Ureter (tissue), 1 donor: Measurements from ENCODE around the gene TMPRSS4. TPM values are rescaled to one million over a fixed set of nuclear protein-coding genes. Genes with fewer than 3 reads are reported as not detected.

ENCODE experiments used
- DNase-seq: peaks from one replicate; pipeline ENCODE4 v3.0.0-alpha.2; 2020; ENCODE audit warnings: low spot score
- total RNA-seq: library from RNA; stranded (reverse); gene quantifications from one replicate; pipeline ENCODE4 v1.2.4, GENCODE V29; 2023
- donor health status: DM: yes; HTN: yes; CAD: no.

The TMPRSS4 gene
- total RNA-seq, 1 donor from 2014 or later: 224 TPM

DNA sequence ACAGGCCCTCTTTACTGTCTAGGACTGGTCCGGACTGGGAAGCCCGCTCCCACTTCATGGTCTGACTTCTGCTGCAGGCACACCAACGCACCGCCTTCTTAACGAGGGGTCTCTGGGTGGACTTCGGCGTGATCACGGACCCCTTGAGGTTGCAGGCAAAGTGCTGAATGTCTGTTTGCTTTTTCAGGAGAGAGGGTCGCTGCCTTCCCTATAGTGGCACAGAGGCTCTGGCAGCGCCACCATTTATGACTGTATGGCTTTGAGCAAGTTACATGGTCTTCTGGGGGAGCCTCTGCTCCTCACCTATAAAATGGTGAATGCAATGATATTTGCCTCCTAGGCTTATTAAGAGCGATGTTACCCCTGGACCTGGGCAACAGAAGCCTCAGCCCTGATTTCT lies 77.1 kb downstream of the TMPRSS4 start:
- DNase-seq: no peak

DNA sequence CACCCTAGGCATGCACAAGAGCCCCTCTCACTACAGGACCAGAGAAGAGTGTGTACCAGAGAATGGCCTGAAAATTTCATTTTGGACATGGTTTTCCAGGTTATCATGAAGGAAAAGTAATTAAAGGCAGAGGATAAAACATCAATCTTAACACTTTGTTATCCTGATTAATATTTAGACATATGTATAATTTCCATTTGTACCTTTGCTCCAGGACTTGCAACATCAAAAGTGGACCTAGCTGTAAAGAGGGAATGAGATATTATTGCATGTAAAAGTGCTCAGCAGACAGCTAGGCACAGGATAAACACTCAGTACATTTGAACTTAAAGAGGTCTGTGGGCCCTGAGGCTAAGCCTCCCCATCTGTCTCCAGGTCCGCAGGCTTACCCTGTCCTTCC lies 77.8 kb downstream of the TMPRSS4 start:
- DNase-seq: no peak

DNA sequence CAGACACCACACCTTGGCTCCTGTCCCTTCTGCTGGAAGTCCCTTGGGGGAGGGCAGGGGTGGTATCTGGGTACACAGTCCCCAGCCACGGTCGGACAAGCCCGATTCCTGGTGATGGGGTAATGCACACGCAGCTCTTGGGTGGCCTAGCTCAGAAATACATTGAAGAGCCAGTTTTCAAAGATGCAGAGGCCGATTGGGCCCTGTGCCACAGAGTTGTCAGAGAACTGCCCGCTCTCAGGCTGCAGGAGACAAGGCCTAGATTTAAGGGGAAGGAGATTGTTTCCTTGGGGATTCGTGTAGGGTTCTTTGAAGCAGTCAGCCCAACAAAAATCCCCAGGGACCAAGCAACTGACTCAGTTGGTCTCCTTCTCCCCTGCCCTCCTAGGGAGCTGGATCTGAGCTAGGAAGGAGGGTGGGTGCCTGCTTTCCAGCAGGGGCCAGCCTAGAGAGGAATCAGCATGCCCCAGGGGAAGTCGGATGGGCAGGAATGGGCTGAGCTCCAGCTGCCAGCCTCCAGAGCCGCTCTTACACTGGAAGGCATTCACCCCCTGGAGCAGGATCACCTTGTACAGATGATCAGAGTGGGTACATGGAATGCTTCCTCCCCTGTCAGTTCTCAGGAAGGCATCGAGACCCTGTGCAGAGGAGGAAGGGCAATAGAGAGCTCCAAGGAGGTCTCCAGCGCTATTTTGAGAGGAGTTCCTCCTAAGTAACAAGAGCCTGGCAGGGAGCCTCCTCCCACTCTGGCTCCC lies 79.1 kb downstream of the TMPRSS4 start:
- DNase-seq: no peak

DNA sequence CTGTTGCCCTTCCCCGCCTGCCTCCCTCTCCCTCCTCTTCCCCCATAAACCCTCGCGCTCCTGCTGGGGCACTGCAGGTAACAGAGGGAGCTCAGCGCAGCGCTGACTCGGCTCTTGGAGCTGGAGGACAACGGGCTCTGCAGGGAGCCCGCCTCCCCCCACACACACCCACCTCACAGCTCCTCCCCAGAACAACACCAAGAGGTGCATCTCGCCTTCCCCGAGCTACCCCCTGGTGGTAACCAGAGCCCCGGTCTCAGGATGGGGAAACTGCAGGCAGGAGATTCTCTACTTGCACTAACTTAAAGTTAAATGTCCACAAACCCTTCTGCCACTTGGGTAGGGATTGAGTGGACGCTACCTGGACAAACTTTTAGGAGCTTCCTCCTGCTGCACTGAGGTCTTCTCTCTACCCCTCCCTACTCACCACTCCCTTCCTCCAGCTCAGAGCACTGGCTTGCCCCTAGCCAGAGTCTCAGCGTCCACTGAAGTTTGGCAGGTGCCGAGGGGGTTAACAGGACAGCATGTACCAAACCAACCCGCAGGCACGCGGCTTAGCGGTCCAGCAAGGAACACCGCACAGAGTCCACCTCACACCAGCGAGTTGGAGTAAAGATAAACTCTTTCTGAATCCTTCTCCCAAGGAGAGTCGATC lies 79.8 kb downstream of the TMPRSS4 start:
- no peak for DNase-seq

DNA sequence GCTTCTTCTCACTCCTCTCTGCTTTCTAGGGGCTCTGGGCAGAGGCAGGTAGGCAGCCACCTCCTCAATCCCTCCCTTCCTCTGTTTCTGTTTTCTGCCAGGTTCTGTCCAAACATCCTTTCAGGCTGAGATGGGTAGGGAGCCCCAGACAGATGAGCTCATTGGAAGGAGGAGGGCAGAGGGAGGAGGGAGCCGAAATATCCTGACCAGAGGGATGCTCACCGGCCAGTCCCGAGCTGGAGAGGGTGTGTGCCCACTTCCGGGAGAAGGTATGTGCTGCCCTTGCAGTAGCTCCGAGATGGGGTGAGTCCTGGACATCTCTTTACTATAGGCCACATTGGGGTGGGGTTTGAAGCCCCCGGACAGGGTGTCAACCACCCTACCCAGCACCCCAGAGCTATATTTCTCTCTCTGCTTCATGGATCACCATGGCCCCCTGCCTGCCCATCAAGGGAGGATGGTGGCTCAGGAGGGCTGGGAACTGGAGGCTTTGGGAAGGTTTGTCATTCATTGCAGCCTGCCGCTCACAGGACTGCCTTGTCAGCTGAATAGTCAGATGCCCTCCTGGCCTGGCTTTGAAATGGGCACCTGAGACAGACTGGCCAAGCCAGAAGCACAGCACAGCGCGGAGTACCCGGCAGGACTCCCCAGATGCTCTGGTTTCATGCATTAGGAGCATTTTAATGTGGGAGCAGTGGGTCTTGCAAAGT lies 80.5 kb downstream of the TMPRSS4 start:
- no peak for DNase-seq

DNA sequence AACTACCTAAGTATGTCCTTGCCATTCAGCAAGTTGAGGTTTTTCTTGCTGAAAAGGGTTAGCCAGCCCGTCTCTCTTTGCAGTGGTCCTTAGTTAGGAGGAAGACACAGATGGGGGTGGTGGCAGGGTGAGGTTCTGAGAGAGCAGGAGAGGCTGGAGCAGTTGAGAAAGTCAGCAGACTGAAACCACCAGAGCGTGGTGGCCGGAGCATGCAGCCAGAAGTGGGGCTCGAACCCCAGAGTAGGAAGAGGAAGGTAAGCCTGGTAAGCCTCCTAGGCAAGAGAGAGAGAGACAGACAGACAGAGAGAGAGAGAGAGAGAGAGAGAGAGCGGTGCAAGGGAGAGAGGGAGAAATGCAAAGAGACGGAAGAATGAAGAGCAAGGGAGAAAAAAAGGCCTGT lies 84.9 kb downstream of the TMPRSS4 start:
- DNase-seq: no peak

DNA sequence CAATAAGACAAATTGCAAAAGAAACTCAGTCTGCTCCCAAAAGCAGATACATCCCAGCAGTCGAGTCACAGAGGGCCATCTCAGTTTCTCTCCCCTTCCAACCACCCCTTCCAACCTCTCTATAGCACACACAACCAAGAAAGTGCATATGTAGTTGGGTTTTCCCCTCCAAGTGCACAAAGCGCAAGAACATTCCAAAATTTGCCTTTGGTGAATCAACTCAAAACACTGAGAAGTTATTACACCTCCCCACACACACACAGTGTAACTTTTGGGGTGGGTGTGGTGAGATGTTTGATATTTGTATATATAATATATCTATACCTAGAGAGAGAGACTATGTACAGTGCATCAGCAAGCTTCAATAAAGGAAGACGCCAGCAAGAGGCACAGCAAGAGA lies 86.0 kb downstream of the TMPRSS4 start:
- no peak for DNase-seq

DNA sequence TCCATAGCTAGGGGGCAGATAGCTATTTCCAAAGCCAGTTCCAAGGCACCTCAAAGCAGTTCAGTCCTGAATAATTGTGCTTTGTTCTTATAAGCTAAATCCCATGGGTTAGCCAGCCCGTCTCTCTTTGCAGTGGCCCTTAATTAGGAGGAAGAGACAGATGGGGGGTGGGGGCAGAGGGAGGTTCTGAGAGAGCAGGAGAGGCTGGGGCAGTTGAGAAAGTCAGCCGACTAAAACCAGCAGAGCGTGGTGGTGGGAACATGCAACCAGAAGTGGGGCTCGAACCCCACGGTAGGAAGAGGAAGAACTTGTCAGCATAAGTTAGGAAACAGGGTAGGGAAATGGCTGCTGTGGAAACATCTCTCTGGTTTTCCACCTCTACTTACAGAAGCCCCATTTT lies 86.6 kb downstream of the TMPRSS4 start:
- DNase-seq: no peak

DNA sequence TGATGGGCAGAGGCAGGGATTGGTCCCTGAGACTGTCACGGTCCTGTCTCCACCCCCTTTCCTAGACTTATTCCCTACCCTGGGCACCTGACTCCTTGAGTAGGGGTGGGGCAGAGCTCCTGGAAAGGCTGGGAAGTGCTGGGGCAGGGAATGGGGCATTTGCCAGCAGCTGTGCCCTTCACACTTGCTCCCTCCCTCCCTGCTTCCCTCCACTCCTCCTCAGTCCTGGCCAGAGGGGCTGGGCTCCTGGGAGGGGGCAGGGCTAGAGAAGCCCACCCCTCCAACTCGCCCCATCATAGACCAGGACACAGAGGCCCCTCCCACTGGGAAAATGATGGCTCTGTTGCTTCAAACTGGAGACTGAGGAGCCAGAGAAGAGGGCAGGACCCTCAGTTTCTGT lies 88.0 kb downstream of the TMPRSS4 start:
- DNase-seq: no peak

DNA sequence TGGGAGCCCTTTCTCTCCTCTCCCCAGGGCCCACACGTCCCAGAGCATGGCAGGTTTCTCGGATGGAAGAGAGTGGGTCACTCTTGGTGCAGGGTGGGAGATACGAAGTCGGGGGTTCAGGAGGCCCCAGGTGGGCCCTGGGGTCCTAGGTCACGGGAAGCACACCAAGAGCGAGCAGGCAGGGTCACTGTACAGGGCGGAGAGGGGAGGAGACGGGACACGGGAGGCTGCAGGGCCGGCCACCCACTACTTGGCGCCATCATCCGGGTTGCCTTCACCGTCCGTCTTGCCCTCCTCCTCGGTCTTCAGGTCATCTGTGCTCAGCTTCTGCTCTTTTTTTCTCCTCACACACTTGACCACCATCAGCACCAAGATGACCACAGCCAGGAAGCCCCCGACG lies 89.8 kb downstream of the TMPRSS4 start:
- no peak for DNase-seq

DNA sequence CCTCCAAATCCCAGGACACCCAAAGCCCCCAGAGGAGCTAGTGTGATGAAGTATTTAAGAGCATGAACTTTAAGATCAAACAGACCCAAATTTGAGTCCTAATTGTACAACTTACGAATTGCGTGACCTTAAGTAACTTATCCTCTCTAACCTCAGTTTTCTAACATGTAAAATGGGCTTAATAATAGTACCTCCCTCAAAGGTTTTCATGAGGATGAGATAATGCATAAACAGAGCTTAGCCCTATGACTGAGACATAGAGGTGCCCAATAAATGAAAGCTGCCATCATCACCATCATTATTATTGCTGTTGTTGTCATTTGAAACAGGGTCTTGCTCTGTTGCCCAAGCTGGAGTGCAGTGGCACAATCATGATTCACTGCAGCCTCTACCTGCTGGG lies 90.4 kb downstream of the TMPRSS4 start:
- no peak for DNase-seq

DNA sequence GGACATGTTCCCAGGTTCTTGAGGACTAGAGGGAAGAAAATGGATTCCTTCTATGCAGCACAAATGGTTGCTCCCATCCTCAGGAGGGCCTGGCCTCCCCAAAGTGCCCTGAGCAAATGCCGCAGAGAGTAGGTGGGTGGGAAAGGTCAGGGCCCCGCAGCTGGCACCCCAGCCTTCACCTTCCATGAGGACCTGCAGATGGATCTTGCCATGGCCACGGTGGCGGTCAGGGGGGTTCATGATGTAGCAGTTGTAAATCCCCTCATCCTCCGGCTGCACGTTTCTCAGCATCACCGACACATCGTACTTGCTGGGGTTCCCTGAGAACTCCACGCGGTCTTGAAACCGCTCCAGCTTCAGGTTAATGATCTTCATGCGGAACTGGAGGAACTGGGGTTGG lies 91.0 kb downstream of the TMPRSS4 start:
- DNase-seq: no peak

DNA sequence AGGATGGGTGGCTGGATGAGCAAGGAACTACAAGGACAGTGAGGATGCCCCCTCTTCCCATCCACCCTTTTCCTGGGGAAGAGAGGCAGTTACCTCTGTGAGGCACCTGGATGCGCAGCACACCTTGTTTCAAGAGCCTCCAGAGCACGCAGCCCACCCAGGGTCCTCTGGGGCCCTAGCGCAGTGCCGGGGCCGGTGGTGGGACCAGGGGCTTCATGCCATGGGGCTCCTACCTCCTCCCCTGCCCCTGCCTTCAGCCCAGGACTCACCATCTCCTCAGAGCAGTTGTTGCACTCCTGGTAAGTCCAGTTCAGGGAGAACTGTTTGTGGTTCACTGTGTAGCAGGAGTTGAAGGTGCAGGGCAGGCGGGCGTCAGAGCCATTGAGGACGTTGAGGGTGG lies 91.4 kb downstream of the TMPRSS4 start:
- DNase-seq: no peak

DNA sequence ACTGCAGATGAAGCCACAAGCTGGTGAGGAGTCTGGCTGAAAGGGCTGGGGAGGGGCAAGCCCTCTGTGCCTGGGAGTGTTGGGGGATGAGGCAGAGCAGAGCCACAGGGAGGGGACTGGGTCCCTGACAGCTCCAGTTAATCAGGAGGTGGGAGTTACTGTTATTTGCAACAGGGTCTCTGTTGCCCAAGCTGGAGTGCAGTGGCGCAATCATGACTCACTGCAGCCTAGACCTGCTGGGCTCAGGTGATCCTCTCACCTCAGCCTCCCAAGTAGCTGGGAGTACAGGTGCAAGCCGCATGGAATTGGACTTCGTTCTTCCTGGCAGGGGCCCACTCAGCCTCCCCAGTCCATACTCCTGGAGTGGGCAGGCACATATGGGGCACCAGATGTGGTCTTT lies 91.9 kb downstream of the TMPRSS4 start:
- no peak for DNase-seq

DNA sequence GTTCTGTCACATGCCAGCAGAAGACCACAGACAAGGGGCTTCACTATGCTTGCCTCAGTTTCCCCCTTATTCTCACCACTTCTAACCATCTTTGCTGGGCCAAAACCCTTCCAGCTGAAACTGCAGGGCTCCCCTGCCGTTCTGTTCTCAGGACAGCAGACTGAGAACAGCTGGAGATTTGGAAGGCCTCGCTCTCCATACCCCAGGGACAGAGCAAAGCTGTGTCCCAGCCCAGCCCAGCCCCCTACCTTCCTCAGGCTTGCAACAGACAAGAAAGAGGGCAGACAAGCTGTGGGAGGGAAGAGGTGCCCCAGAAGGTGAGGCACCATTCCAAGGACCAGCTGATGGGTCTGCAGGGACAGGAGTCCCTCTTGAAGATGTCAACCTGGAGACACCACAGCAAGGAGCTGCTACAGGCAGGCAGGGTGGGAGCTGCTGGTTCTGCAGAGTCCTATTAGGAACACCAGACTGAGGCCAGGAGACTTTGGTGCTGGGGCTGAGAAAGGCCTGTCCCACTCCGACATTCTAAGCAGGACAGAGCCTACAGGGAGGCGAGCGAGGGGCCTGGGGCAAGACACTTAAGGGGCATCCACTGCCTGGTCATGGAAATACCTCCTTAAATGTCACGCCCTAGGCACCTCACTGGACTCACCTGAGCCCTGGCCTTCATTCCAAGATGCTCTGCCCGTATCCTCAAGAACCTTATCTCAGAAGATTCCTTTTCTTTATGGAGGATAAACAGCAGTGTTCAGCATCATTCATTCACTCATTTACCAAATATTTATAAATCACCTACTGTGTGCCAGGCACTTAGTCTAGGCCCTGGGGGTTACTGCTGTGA lies 92.6 kb downstream of the TMPRSS4 start:
- DNase-seq: no peak

DNA sequence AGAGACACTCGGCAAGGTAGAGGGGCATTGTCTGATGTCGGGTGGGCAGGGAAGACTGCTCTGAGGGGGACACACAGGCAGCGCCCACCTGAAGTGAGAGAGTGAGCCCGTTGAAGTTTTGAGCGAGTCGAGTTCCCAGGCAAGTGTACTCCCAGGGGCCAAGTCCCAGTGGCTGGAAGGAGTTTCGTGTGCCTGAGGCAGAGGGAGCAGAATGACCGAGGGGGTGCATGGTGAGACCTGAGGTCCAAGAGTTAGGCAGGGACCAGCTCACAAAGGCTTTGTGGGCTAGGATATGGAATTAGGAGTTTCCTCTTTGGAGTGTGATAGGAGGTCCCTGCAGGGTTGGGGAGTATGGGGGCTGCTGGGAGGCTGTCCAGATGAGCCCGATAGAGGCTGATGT lies 93.4 kb downstream of the TMPRSS4 start:
- no peak for DNase-seq

DNA sequence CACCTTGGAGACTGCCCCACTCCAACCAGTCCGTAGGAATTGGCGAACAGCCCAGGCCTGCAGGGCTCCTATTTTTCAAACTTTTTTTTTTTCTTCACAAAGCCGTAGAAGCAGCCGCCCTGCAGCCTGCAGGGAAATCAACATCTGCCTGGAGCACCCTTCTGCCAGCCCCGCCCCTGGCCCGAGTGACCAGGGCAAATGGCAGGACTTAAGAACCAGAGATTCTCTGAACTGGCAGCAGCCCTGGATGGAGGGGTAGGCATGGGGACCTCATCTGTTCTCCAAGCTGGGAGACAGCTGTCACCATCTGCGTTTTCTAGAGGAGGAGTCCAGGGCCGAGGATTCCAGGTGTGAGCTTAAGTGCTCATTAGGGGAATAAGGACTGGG lies 94.0 kb downstream of the TMPRSS4 start:
- no peak for DNase-seq

Other genes with a start within 250 kb of the TMPRSS4 start
- 41.8 TPM for gene FXYD6, start 200.4 kb upstream of the TMPRSS4 start, total RNA-seq
- 1.9 TPM for gene TMPRSS13, start 147.7 kb upstream of the TMPRSS4 start, total RNA-seq
- 22.4 TPM for gene IL10RA, start 90.7 kb upstream of the TMPRSS4 start, total RNA-seq
- 0.13 TPM for gene SMIM35, start 9.9 kb downstream of the TMPRSS4 start, total RNA-seq
- 1.4 TPM for gene SCN4B, start 75.7 kb downstream of the TMPRSS4 start, total RNA-seq
- 0.18 TPM for gene SCN2B, start 99.6 kb downstream of the TMPRSS4 start, total RNA-seq
- gene JAML, start 147.9 kb downstream of the TMPRSS4 start, total RNA-seq: 13.9 TPM
- gene MPZL3, start 175.3 kb downstream of the TMPRSS4 start, total RNA-seq: 7.9 TPM
- 226 TPM for gene MPZL2, start 187.2 kb downstream of the TMPRSS4 start, total RNA-seq
- 8.0 TPM for gene CD3E, start 227.7 kb downstream of the TMPRSS4 start, total RNA-seq